ENCODE measurements around the gene CNST. TPM values are rescaled to one million over a fixed set of nuclear protein-coding genes. Genes with fewer than 3 reads are reported as not detected.
"Not testable (repeated sequence)": the region's sequence is repeated elsewhere in the genome, so short reads cannot be mapped to it uniquely, and the experiment has no call there.

Gene CNST
- total RNA-seq, 1 donor from 2014 or later, result 8.3 TPM

DNA sequence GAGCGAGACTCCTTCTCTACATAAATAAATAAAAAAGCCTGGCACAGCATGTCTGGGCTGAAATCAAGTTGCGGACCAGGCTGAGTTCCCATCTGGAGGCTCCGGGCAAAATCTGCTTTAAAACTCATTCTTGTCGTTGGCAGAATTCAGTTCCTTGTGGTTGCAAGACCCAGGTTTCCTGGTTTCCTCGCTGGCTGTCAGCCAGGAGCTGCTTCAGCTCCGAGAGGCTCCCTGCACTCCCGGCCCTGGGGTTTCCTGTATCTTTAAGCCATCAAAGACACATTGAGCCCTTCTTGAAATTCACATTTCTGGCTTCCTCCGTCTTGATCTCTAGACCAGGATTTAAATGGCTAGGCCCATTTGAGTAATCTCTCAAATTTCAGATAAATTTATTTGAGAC, 137.3 kb downstream of the CNST start:
- H3K4me3 ChIP-seq (ENCODE audit: low read depth, low read length), result no peak overlapping the region
- no peak for DNase-seq (ENCODE audit: low read depth)
- TF ChIP-seq, protein P1, sequence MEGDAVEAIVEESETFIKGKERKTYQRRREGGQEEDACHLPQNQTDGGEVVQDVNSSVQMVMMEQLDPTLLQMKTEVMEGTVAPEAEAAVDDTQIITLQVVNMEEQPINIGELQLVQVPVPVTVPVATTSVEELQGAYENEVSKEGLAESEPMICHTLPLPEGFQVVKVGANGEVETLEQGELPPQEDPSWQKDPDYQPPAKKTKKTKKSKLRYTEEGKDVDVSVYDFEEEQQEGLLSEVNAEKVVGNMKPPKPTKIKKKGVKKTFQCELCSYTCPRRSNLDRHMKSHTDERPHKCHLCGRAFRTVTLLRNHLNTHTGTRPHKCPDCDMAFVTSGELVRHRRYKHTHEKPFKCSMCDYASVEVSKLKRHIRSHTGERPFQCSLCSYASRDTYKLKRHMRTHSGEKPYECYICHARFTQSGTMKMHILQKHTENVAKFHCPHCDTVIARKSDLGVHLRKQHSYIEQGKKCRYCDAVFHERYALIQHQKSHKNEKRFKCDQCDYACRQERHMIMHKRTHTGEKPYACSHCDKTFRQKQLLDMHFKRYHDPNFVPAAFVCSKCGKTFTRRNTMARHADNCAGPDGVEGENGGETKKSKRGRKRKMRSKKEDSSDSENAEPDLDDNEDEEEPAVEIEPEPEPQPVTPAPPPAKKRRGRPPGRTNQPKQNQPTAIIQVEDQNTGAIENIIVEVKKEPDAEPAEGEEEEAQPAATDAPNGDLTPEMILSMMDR (conservative IDR thresholded peaks at IDR 0.05; ENCODE audit: low read depth, low read length), result no peak

DNA sequence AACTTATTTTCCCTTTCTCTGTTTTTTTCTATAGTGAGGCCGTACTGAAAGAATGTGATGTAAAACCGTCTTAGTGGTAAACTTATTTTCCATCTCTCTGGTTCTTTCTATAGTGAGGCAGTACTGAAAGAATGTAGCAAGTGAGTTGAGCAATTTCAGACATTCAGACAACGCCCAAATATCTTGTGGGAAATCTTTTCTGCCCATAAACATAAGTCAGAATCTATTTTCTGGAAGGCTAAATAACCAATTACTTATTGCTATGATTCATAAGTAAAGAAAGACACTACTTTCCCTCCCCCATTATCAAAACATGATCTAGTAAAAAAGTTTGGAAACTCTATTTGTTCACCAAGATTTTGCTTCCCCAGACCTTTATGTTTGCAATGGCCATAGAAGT, 139.1 kb downstream of the CNST start:
- TF ChIP-seq, protein P1 (conservative IDR thresholded peaks at IDR 0.05; ENCODE audit: low read depth, low read length), result no peak
- no peak overlapping the region for H3K4me3 ChIP-seq (ENCODE audit: low read depth, low read length)
- no peak for DNase-seq (ENCODE audit: low read depth)

DNA sequence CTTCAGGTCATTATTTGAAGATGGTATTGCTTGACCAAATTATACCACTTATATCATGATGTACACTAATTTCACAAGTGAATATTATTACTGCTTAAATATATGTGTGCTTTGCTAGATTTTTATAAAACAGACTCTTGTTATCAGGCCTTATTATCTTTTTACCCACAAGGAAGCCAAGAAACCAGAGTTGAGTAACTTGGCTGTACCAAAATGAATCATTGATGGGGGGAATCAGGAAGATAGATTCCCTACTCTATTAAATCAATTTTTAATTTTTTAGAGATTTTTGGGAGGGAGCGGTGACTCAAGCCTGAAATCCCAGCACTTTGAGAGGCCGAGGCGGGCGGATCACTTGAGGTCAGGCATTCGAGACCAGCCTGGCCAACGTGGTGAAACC, 141.9 kb downstream of the CNST start:
- TF ChIP-seq, protein P1 (conservative IDR thresholded peaks at IDR 0.05; ENCODE audit: low read depth, low read length), result no peak

DNA sequence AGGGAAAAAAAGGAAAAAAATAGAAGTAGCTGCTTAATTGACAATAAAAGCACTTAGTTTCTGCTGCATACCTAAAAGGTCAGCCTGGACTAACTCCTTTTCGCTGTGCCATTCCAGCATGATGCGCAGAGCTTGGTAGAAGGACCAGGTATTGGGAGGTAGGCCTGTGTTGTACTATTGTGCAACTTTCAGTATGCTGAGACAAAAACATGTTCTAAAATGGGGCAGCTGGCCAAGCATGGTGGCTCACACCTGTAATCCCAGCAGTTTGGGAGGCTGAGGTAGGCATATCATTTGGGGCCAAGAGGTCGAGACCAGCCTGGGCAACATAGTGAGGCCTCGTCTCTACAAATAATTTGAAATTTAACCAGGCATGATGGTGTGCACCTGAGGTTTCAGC, 142.9 kb downstream of the CNST start:
- H3K4me3 ChIP-seq (ENCODE audit: low read depth, low read length), result no peak overlapping the region
- TF ChIP-seq, protein P1 (conservative IDR thresholded peaks at IDR 0.05; ENCODE audit: low read depth, low read length), result no peak
- DNase-seq (ENCODE audit: low read depth), result no peak

More for the DNA sequence above, 141.9 kb downstream of the CNST start:
- no peak for DNase-seq (ENCODE audit: low read depth)
- H3K4me3 ChIP-seq (ENCODE audit: low read depth, low read length), result no peak overlapping the region

DNA sequence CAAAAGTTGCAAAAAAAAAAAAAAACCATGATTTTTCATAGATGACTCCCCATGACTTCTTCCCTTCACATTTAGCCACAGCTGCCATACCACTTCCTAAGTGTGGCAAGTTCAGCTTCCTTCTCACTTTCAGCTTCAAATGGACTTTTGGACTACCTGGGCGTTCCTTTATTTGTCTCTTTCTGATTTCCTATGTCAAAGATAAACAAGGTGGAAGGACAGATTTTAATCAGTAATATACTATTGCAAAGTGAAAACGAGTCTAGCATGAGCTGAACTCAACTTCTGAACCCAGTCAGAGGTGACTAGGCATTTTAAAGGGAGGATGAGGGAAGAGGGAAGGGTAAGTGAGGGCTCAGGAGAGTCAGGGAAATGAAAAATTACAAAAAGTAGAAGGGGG, 143.6 kb downstream of the CNST start:
- TF ChIP-seq, protein P1 (conservative IDR thresholded peaks at IDR 0.05; ENCODE audit: low read depth, low read length), result no peak
- no peak overlapping the region for H3K4me3 ChIP-seq (ENCODE audit: low read depth, low read length)

DNA sequence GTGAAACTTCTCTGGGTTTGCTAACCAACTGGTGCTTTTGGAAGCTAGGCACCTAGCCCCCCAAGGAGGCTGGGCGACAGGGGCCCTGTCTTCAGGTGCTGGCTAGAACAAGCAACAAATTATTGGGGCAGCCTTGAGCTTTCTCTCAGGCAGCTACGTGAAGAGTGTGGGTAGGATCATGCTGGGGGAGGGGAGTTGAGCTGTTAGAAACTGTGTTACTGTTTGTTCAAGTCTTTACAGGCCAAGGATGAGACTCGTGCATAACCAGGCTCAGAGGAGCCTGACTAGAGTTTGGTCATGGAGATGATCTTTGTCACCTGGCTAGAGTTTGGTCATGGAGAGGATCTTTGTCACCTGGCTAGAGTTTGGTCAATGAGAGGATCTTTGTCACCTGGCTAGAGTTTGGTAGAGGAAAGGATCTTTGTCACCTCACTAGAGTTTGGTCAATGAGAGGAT, 145.3 kb downstream of the CNST start:
- no peak overlapping the region for H3K4me3 ChIP-seq (ENCODE audit: low read depth, low read length)
- no peak for DNase-seq (ENCODE audit: low read depth)
- TF ChIP-seq, protein P1 (conservative IDR thresholded peaks at IDR 0.05; ENCODE audit: low read depth, low read length), result no peak

More for the DNA sequence above, 143.6 kb downstream of the CNST start:
- no peak for DNase-seq (ENCODE audit: low read depth)

DNA sequence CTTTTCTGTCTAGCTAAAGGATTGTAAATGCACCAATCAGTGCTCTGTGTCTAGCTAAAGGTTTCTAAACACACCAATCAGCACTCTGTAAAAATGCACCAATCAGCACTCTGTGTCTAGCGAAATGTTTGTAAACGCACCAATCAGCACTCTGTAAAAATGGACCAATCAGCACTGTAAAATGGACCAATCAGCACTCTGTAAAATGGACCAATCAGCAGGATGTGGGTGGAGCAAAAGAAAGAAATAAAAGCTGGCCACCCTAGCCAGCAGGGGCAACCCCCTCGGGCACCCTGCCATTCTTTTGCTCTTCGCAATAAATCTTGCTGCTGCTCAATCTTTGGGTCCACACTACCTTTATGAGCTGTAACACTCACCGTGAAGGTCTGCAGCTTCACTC, 146.2 kb downstream of the CNST start:
- H3K4me3 ChIP-seq (ENCODE audit: low read depth, low read length); DNase-seq (ENCODE audit: low read depth): not testable (repeated sequence)

Other genes with a start within 250 kb of the CNST start
- 18.3 and 23.8 TPM in 2 replicates for gene SMYD3, start 59.2 kb upstream of the CNST start, total RNA-seq
- gene TFB2M, start 195 bp upstream of the CNST start, total RNA-seq, result 15.5 and 16.6 TPM in 2 replicates
- gene SCCPDH, start 158.0 kb downstream of the CNST start, total RNA-seq, result 40.8 and 42.1 TPM in 2 replicates